ENCODE results near the gene GNB1.

DNA sequence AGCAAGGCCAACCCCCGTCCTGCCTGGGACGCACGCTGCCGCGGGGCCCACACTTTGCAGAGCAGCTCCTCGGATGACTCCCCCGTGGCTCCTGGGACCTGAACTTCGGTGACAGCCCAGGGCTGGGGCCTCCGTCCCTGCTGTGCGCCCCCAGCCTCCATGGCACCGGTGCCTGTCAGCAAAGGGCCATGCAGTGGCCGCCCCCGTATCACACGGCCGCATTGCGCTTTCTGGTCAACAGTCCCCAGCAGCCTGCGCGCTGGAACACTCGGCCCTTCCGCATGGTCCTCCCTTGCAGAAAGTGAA is 130.6 kb downstream of the GNB1 start:
- TF ChIP-seq CTCF (IDR thresholded peaks at IDR 0.05): no peak
- TF ChIP-seq POLR2A (IDR thresholded peaks at IDR 0.05): no peak
- no peak for TF ChIP-seq POLR2AphosphoS5 (IDR thresholded peaks at IDR 0.05; ENCODE audit: insufficient read depth in 1 of 2, low read depth in 1 of 2)

Measured in vagina (tissue), 2 donors.